Epithelial cell of alveolus of lung (primary cell): Measurements from ENCODE around the gene PLSCR3. TPM values are rescaled to one million over a fixed set of nuclear protein-coding genes. Genes with fewer than 3 reads are reported as not detected.

ENCODE experiments used
- total RNA-seq: library from RNA; depleted of rRNA; stranded (reverse); fragments of >200 nt; gene quantifications from 2 replicates; pipeline ENCODE4 v1.2.1, GENCODE V29; 2015

The PLSCR3 gene
- total RNA-seq = 60.1 and 62.8 TPM in 2 replicates

GRCh38 chr17:7394452-7395191, at the start of gene PLSCR3:
TSS of gene PLSCR3 (minus strand) at chr17:7394525. CDS start at chr17:7394110, 415 bp downstream.

DNA sequence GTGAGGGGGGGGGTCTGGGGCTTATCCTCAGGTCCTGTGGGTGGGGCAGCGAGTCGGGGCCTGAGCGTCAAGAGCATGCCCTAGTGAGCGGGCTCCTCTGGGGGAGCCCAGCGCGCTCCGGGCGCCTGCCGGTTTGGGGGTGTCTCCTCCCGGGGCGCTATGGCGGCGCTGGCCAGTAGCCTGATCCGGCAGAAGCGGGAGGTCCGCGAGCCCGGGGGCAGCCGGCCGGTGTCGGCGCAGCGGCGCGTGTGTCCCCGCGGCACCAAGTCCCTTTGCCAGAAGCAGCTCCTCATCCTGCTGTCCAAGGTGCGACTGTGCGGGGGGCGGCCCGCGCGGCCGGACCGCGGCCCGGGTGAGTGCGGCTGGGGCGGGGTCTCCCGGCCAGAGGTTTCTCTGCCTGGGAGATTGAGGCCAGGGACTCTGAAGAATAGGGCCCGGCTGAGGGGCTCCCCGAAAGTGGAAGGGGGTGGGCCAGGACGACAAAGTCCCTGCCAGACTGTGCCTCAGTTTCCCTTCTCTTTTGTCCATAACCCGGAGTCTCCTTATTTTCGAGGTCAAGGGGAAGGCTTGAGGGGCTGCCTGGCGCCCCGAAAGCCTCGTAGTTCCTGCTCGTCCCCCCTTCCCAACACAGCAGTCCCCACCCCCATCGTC, 45.3 kb upstream of the PLSCR3 start, which contains the start of gene FGF11:
TSS of gene FGF11 (plus strand) at position 51 of the 651 bp plus-strand sequence. CDS start at position 160, 109 bp downstream.

DNA sequence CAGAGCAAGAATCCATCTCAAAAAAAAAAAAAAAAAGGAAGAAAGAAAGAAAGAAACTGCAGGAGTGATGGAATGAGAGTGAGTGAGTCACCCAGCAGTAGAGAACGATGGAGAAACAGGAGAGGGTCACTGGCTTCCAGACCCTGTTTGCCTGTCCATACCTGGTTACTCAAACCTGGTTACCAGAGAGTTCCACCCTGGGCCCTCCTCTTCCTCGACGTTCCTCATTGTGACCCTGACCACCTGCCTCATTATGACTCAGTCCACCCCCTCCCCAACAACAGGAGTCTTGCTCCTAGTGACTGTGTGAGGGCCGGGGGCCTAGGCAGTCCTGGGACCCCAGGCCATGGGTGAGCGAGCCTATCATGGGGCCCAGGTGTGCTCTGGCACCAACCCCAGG, 34.2 kb upstream of the PLSCR3 start, which contains the start of gene SPEM3:
TSS of gene SPEM3 (plus strand) at position 301 of the 400 bp plus-strand sequence. CDS start at position 347, 46 bp downstream.

DNA sequence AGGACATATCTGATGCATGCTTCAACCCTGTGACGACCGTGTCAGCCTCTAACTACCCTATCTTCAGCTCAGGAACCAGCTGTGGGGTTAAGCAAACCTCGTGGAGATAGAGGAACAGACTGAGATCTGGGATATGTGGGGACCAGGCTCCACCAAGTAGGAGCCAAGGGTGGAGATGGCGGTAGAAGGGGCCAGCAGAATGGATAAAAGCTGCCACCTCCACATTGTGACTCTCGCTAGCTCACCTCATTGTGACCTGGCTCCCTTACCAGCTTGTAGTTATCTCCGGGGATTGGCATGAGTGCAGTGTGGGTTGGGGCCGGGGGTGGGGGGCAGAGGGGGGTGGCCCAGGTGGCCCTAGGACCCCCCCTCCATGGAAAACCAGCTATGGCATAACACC, 31.0 kb upstream of the PLSCR3 start, which contains the start of gene SPEM2:
TSS of gene SPEM2 (plus strand) at position 301 of the 400 bp plus-strand sequence. CDS start at position 374, 73 bp downstream.

GRCh38 chr17:7419819-7420610, 25.7 kb upstream of the PLSCR3 start, which contains the start of gene SPEM1:
TSS of gene SPEM1 (plus strand) at chr17:7420324. CDS start at chr17:7420385, 61 bp downstream.

DNA sequence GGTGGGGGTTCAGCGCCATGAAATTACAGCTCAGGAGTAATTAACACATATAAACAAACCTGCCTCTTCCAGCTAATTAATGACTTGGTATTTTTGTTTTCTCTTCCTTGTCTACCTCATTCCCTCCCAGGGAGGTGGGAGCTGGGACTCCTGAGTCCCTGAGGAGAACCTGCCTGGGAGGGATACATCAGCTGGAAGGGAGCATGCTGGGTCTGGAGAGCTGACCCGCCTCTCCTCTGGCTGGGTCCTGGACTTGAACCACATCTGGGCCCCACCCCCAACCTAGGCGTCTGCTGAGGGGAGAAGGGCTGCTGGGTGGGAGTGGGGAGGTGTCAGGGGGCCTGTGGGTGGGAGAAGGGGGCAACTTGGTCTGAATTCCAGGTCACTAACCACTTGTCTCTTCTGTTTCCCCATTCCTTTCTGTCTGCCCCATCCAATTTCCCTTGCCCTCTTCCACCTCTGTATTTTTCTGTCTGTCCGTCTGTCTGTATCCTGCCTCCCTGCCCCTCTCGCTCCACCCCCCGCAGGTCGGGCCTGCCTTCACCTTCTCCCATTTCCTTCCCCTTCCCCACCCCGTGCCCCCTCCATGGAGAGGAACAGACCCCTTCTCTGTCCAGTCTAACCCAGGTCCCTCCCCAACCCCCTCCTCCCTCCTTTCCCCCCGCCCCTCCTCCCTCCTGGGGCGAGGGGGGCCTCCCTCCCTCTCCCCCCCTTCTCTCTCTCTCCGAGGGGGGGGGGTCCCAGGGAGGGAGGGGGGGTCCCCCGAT, 13.3 kb upstream of the PLSCR3 start, which contains the start of gene NLGN2:
TSS of gene NLGN2 (plus strand) at position 361 of the 767 bp plus-strand sequence. CDS start 411 bp downstream, outside the sequence.

DNA sequence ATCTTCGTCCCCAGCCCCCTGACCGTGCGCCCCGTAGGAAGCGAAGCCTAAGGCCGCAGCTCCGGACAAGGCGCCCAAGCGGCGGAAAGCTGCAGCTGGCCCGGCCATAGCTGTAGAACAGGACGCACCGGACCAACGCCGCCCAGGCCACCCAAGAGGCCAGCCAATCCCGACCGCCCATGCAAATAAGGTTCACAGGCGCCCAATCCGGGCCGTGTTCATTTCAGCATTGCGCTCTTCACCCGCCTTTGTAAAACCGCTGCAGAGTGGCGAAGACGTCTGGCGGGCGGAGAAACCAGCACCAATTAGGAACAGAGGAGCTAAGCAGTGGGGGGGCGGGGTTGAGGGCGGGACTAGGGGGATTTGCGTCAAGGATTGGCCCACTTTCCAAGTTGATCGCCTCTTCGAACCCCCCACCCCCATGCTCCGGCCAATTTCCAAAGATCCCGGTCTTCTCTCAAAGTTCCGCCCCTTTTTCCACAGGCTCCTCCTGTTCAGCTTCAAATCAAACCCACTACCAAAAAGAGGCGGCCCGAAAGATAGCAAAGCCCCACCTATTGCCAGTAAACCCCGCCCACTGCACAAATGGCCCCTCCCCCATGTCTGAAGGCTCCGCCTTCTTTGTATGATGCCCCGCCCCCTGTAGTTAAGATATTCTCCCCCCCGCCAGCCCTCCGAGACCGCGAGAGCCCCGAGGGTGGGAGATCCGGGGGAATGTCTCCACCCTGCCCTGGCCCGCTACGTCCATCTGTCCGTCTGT, 9.8 kb upstream of the PLSCR3 start, which contains the start of gene TMEM256:
TSS of gene TMEM256 (minus strand) at position 121 of the 760 bp plus-strand sequence. CDS start at position 108, 13 bp downstream.

DNA sequence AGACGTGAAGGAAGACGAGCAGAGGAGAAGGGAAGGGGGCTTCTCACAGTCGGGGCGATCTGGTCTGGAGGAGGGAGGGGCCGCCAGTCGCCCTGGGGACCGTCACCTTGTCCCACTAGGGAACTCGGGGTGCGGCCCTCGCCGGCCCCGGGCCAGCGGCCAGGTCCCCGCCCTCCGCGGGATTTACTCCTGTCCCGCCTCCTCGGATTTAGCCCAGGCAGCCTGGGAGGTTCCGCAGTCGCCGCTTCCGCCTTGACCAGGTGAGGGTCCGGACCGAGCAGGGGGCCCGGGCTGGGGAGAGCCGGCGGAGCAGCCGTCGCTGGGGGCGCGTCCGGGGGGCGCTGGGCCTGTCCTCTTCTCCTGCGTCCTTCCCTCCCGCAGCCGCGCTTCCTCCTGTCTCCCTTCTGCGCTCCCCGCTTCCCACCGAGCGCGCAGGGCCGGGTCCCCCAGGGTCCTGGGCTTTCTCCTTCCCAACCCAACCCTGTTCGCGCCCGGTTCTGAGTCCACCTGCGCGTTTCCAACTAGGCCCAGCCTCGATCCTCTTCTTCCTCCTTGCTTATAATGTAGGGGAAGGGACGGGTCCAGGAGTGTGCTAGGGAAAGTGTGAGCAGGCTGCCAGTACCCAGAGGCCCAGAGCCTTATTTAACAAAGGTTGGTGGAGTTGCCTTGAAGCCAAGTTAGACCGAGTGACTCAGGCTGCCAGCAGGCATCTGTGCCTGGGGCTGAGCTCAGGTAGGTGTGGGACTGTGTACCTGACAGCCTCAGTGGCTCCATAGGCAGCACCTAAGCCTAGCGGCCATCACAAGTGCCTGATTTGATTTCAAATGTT, 13.3 kb downstream of the PLSCR3 start, which contains the start of gene TNK1:
TSS of gene TNK1 (plus strand) at position 235 of the 829 bp plus-strand sequence. CDS start 1,838 bp downstream, outside the sequence.

DNA sequence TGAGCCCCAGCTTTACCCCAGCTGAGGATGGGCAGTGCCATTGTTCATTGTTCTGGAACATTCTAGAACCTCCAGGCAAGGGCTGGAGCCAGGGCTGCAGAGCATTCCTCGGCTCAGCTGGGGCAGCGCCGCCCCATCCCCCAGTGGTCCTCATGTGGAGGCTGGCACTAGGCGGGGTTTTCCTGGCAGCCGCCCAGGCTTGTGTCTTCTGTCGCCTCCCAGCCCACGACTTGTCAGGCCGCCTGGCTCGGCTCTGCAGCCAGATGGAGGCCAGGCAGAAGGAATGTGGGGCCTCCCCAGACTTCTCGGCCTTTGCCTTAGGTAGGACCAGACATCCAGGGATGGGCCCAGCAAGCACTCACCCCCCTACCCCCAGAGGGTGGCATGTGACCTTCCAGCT, 39.3 kb downstream of the PLSCR3 start, which contains the start of gene TMEM95:
TSS of gene TMEM95 (plus strand) at position 104 of the 400 bp plus-strand sequence. CDS start at position 153, 49 bp downstream.

GRCh38 chr17:7351665-7352502, 42.4 kb downstream of the PLSCR3 start, which contains the start of gene KCTD11:
TSS of gene KCTD11 (plus strand) at chr17:7352162.

Other genes starting within 250 kb of the PLSCR3 start
- gene ASGR1, start 215.2 kb downstream of the PLSCR3 start, total RNA-seq = 0.80 and 1.0 TPM in 2 replicates
- 11.8 and 18.9 TPM in 2 replicates for gene DLG4, start 174.7 kb downstream of the PLSCR3 start, total RNA-seq
- 184 and 242 TPM in 2 replicates for gene ACADVL, start 174.6 kb downstream of the PLSCR3 start, total RNA-seq
- 50.8 and 59.7 TPM in 2 replicates for gene DVL2, start 160.0 kb downstream of the PLSCR3 start, total RNA-seq
- 55.6 and 63.3 TPM in 2 replicates for gene PHF23, start 155.1 kb downstream of the PLSCR3 start, total RNA-seq
- gene GABARAP, start 152.1 kb downstream of the PLSCR3 start, total RNA-seq = 310 and 533 TPM in 2 replicates
- gene CTDNEP1, start 142.8 kb downstream of the PLSCR3 start, total RNA-seq = 64.9 and 130 TPM in 2 replicates
- 34.9 and 40.0 TPM in 2 replicates for gene ELP5, start 142.3 kb downstream of the PLSCR3 start, total RNA-seq
- 1.8 and 23.0 TPM in 2 replicates for gene CLDN7, start 132.0 kb downstream of the PLSCR3 start, total RNA-seq
- 0.13 and 0.96 TPM in 2 replicates for gene SLC2A4, start 112.8 kb downstream of the PLSCR3 start, total RNA-seq
- 3.9 TPM in 1 of 2 replicates, not detected in the other for gene YBX2, start 99.9 kb downstream of the PLSCR3 start, total RNA-seq
- gene EIF5A, start 86.9 kb downstream of the PLSCR3 start, total RNA-seq = 167 and 647 TPM in 2 replicates
- gene GPS2, start 79.2 kb downstream of the PLSCR3 start, total RNA-seq = 36.5 and 37.0 TPM in 2 replicates
- gene NEURL4, start 65.2 kb downstream of the PLSCR3 start, total RNA-seq = 7.5 and 10.5 TPM in 2 replicates
- gene ACAP1, start 58.0 kb downstream of the PLSCR3 start, total RNA-seq = 1.5 and 2.7 TPM in 2 replicates
- 11.4 and 17.8 TPM in 2 replicates for gene KCTD11, start 42.4 kb downstream of the PLSCR3 start, total RNA-seq
- 0.13 TPM in 1 of 2 replicates, not detected in the other for gene TMEM95, start 39.4 kb downstream of the PLSCR3 start, total RNA-seq
- 0.65 and 2.2 TPM in 2 replicates for gene TNK1, start 13.4 kb downstream of the PLSCR3 start, total RNA-seq
- 130 and 211 TPM in 2 replicates for gene TMEM256, start 9.6 kb upstream of the PLSCR3 start, total RNA-seq
- 18.5 and 38.1 TPM in 2 replicates for gene NLGN2, start 13.3 kb upstream of the PLSCR3 start, total RNA-seq
- not detected in 2 replicates for gene SPEM1, start 25.8 kb upstream of the PLSCR3 start, total RNA-seq
- gene SPEM2, start 31.1 kb upstream of the PLSCR3 start, total RNA-seq = not detected in 2 replicates
- not detected in 2 replicates for gene SPEM3, start 34.3 kb upstream of the PLSCR3 start, total RNA-seq
- gene TMEM102, start 40.9 kb upstream of the PLSCR3 start, total RNA-seq = 3.8 and 8.9 TPM in 2 replicates
- 2.1 and 7.3 TPM in 2 replicates for gene FGF11, start 45.0 kb upstream of the PLSCR3 start, total RNA-seq
- 5.2 and 11.9 TPM in 2 replicates for gene CHRNB1, start 50.5 kb upstream of the PLSCR3 start, total RNA-seq
- 24.3 and 39.0 TPM in 2 replicates for gene ZBTB4, start 85.1 kb upstream of the PLSCR3 start, total RNA-seq
- gene SLC35G6, start 86.9 kb upstream of the PLSCR3 start, total RNA-seq = not detected in 2 replicates
- 55.6 and 62.1 TPM in 2 replicates for gene POLR2A, start 89.8 kb upstream of the PLSCR3 start, total RNA-seq
- 16.0 and 20.4 TPM in 2 replicates for gene TNFSF12, start 154.5 kb upstream of the PLSCR3 start, total RNA-seq
- gene TNFSF13, start 164.2 kb upstream of the PLSCR3 start, total RNA-seq = 4.1 and 4.9 TPM in 2 replicates
- 62.5 and 73.4 TPM in 2 replicates for gene SENP3, start 167.4 kb upstream of the PLSCR3 start, total RNA-seq
- 37.4 and 40.5 TPM in 2 replicates for gene CD68, start 185.1 kb upstream of the PLSCR3 start, total RNA-seq
- gene MPDU1, start 189.3 kb upstream of the PLSCR3 start, total RNA-seq = 202 and 249 TPM in 2 replicates
- gene SOX15, start 195.6 kb upstream of the PLSCR3 start, total RNA-seq = 0.52 and 2.8 TPM in 2 replicates
- gene FXR2, start 220.4 kb upstream of the PLSCR3 start, total RNA-seq = 24.8 and 37.5 TPM in 2 replicates
- gene SAT2, start 233.3 kb upstream of the PLSCR3 start, total RNA-seq = 26.6 and 100 TPM in 2 replicates
- gene SHBG, start 235.6 kb upstream of the PLSCR3 start, total RNA-seq = 0.26 and 1.4 TPM in 2 replicates